Pancreas (tissue), 10 donors: ENCODE measurements around the gene FBH1. TPM values are rescaled to one million over a fixed set of nuclear protein-coding genes. Genes with fewer than 3 reads are reported as not detected.

ENCODE experiments used
- ATAC-seq, 4 donors: fragments of 200-7000 bp; cut with Tn5 transposase; one replicate each; pipeline versions ENCODE4 v1.8.0 to v1.9.1; 2020; ENCODE audit warnings: mild to moderate bottlenecking in 4 of 4, moderate library complexity in 4 of 4
- DNase-seq, 6 donors: peaks; one replicate each; pipeline ENCODE4 v3.0.0-alpha.2; 2020
- FAIRE-seq: peaks from 2 replicates; lab custom pipeline; 2012; peaks lifted over from hg19 to GRCh38; lab: Jason Lieb, UNC
- H3K27ac ChIP-seq, 4 donors: fragments of 200-600 bp; sonication (generic); 1 replicate in 3 of 4; 2 replicates in 1 of 4; pipeline versions ENCODE4 v1.5.0 to v1.8.0; 2020
- H3K27me3 ChIP-seq, 4 donors: fragments of 200-600 bp; one replicate each; pipeline ENCODE4 v1.8.0; 2021
- H3K36me3 ChIP-seq, 3 donors: fragments of 200-600 bp; sonication (generic) in 1 of 3; one replicate each; pipeline versions ENCODE4 v1.5.0 to v1.8.0; 2020 to 2021
- H3K4me1 ChIP-seq, 3 donors: fragments of 200-600 bp; one replicate each; pipeline ENCODE4 v1.8.0; 2021
- H3K4me3 ChIP-seq, 4 donors: fragments of 200-600 bp; sonication (generic) in 2 of 4; one replicate each; pipeline versions ENCODE4 v1.5.0 to v1.8.0; 2020 to 2021
- H3K9me3 ChIP-seq, 4 donors: fragments of 200-600 bp; one replicate each; pipeline ENCODE4 v1.8.0; 2021
- CTCF ChIP-seq, 4 donors: fragments of 200-600 bp; sonication (generic) in 3 of 4; IDR thresholded peaks; one replicate each; pipeline versions ENCODE4 v1.5.0 to v1.8.0; 2021; ENCODE audit warnings: antibody characterized with exemption in 4 of 4
- WGBS, 2 donors: extraction: QIAGEN DNeasy Blood & Tissue Kit; methylation state at CpG; one replicate each; pipeline ENCODE4 v1.1.7; 2013; 5-methylcytosine and 5-hydroxymethylcytosine counted together
- intact Hi-C, 3 donors: fragments of 100-400 bp; cut with DNase I; formaldehyde crosslinking; loops; one replicate each; pipeline versions ENCODE4 v1.11.1 to v1.14.2; 2022
- polyA plus RNA-seq, 2 donors: library from polyadenylated mRNA; stranded (reverse); fragments of 200-250 nt; gene quantifications; one replicate each; pipeline ENCODE4 v1.2.3, GENCODE V29; 2013
- total RNA-seq, 6 donors: library from RNA; stranded (reverse); fragmentation: NEBNext Ultra II Directional in 4 of 6; extraction: Animal tissue kit (Norgen Biotek cat#: 25700) in 4 of 6; gene quantifications; one replicate each; pipeline versions ENCODE4 v1.2.1 to v1.2.4, GENCODE V29; 2021 to 2023
- donor health status: healthy with polysubstance abuse.
- donor health status: DM: no; HTN: no; CAD: no; lungs with moderate emphysema.
- donor health status: DM: no; HTN: no; CAD: no.
- donor health status: control.
- donor health status: control.
- donor health status: Bipolar disorder and iron deficiency.
- donor health status: DM: yes; HTN: yes; CAD: no.
- donor health status: DM: no; HTN: no; CAD: no.
- donor health status: DM: no; HTN: no; CAD: no.
- donor health status: DM: yes; HTN: yes; CAD: no.

FBH1 gene
- total and polyA plus RNA-seq, 8 donors, result 29.5 to 51.7 (median 36.9) TPM

DNA sequence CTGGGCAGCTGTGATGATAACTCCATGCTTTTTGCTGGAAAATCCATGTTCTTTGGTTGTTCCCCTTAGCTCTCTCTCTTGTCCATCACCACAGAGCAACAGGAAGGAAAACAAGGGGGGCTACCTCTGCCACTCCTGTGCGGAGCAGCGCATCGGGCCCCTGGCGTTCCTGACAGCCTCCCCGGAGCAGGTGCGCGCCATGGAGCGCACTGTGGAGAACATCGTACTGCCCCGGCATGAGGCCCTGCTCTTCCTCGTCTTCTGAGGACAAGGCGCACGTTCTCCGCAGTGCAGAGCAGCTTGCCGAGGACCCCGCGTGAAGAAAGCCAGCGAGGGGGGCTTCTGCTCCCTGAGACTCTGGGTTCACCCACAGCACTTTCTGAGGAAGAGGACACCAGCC lies 47.0 kb downstream of the FBH1 start:
- no peaks in the 10 kb centered on the region for H3K27me3 ChIP-seq
- ATAC-seq (no peak), DNase-seq (no peak), FAIRE-seq (no peak)
- H3K4me1 ChIP-seq, result no peaks in the 10 kb centered on the region
- no peak overlapping the region for H3K27ac ChIP-seq
- 96% methylated on average over 18 of the region's 18 CpGs for WGBS, 2 donors
- H3K9me3 ChIP-seq, result no peaks in the 10 kb centered on the region
- TF ChIP-seq CTCF (IDR thresholded peaks at IDR 0.05), result no peak
- no peak overlapping the region for H3K4me3 ChIP-seq
- peaks cover 4 to 14% (median 8%) of the 10 kb centered on the region in 3 donors for H3K36me3 ChIP-seq
- intact Hi-C loops, result no loop called here

DNA sequence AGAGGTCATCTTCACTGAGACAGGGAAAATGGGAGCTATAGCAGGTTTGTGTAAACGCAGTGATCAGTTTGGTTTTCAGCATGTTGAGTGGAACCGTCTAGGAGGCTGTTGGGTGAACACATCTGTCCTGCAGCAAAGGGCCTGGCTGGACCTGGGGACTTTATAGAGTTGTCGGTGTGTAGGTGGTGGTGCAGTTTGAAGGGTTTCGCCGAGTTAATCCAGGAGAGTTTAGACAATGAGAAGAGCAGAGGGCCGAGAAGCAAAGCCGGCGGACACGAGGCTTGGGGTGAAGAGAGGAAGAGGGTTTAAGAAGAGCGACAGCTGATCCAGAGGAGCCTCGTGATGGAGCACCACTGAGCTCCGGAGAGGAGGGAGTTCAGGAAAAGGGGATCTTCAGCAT lies 48.2 kb downstream of the FBH1 start:
- H3K4me3 ChIP-seq, result no peak overlapping the region
- 87 to 92% methylated on average over 12 of the region's 12 CpGs for WGBS, 2 donors
- no peaks in the 10 kb centered on the region for H3K9me3 ChIP-seq
- peaks cover under 1 to 4% (median 3%) of the 10 kb centered on the region in 3 donors for H3K4me1 ChIP-seq
- no peak for DNase-seq
- intact Hi-C loops, result no loop called here
- no peak overlapping the region for H3K27ac ChIP-seq
- no peaks in the 10 kb centered on the region for H3K27me3 ChIP-seq
- no peak for ATAC-seq
- H3K36me3 ChIP-seq, result peaks cover 4 to 14% (median 8%) of the 10 kb centered on the region in 3 donors
- no peak for FAIRE-seq
- no peak for TF ChIP-seq CTCF (IDR thresholded peaks at IDR 0.05)

DNA sequence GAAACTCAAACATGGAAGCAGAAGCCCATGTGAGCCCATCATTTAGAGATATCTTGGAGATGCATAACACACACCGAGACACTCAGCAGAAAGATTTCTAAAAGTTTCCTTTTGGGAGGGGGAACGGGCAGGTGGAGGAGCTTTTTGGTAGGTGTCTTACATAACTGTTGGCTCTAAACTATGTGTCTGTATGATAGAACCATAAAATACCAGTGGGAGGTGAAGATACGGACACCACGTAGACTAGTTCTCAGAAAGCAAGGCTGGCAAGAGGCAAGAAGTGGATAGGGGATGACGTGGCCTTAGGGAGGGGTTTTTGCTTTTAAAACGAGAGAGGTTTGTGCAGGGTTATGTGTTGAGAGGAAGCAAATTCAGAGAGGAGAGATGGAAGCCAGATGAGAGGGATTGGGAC lies 50.8 kb downstream of the FBH1 start:
- Histone ChIP-seq H3K27ac (no peak overlapping the region), H3K4me1 (peaks cover 16 to 19% (median 19%) of the 10 kb centered on the region in 3 donors), H3K36me3 (peaks cover 3 to 14% (median 8%) of the 10 kb centered on the region in 3 donors), H3K4me3 (no peak overlapping the region), H3K9me3 (no peaks in the 10 kb centered on the region), H3K27me3 (no peaks in the 10 kb centered on the region)
- FAIRE-seq (no peak), ATAC-seq (no peak), DNase-seq (no peak)
- intact Hi-C loops, result loop anchor here in 1 of 3 donors (10.0 kb wide), 1 partner anchor 74 kb away; no protein-coding TSS in a partner anchor
- no peak for TF ChIP-seq CTCF (IDR thresholded peaks at IDR 0.05)
- WGBS, 2 donors, result 72 to 80% methylated on average over 6 of the region's 6 CpGs

DNA sequence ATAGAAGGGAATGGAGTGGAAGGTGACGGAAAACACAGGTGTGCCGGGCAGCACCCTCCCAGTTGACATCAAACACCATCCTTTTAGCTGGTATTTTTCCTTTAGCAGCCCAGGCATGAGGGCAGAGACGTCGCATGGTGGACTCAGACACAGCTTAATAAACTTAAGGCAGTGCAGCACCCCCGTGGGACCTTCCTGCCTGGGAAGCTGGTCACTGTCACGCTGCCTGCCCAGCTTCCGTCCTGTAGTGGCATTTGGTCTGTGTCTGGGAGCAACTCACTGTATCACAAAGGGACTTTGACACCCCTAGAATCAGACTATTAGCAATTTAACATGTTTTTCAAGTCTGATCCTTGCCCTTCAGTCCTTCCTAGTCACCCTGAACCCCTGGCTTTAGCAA lies 51.5 kb downstream of the FBH1 start:
- H3K4me3 ChIP-seq, result no peak overlapping the region
- H3K4me1 ChIP-seq, result peaks cover 16 to 19% (median 19%) of the 10 kb centered on the region in 3 donors
- TF ChIP-seq CTCF (IDR thresholded peaks at IDR 0.05), result no peak
- 87 to 92% methylated on average over 7 of the region's 7 CpGs for WGBS, 2 donors
- intact Hi-C loops, result loop anchor here in 1 of 3 donors (10.0 kb wide), 1 partner anchor 73 kb away; no protein-coding TSS in a partner anchor
- peak overlapping the region in 2 of 4 donors; percentile 94 to 97 for H3K27ac ChIP-seq
- ATAC-seq (no peak), DNase-seq (no peak), FAIRE-seq (no peak)
- H3K36me3 ChIP-seq, result peaks cover 0 to 10% (median 5%) of the 10 kb centered on the region in 3 donors
- H3K9me3 ChIP-seq, result no peaks in the 10 kb centered on the region
- no peaks in the 10 kb centered on the region for H3K27me3 ChIP-seq

DNA sequence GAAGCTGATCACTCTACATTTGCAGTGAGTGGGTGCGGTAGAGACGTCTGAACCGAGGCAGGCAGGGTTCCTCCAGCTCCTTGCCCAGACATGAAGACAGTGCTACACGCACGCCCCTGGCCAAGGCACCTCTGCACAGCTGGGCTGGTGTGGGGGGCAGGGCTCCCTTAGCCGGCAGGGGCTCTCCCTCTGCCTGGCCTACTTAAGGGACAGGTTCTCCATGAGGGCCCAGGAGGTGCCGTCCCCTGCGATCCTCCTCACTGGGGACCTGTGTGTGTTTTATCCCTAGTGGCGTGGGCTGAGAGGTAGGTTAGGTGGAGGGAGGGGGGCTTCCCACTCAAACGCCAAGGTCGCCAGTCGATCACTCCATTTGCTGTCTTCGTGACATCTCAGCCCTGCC lies 52.0 kb downstream of the FBH1 start:
- Histone ChIP-seq H3K36me3 (peaks cover 0 to 6% (median under 1%) of the 10 kb centered on the region in 3 donors), H3K27me3 (no peaks in the 10 kb centered on the region), H3K4me3 (no peak overlapping the region), H3K9me3 (no peaks in the 10 kb centered on the region), H3K4me1 (peaks cover 16 to 19% (median 19%) of the 10 kb centered on the region in 3 donors), H3K27ac (peak overlapping the region in 2 of 4 donors; percentile 94 to 97)
- DNase-seq (no peak), FAIRE-seq (no peak), ATAC-seq (no peak)
- intact Hi-C loops, result loop anchor here in 1 of 3 donors (10.0 kb wide), 1 partner anchor 73 kb away; no protein-coding TSS in a partner anchor
- 86 to 92% methylated on average over 13 of the region's 13 CpGs for WGBS, 2 donors
- TF ChIP-seq CTCF (IDR thresholded peaks at IDR 0.05), result no peak
